ENCODE data around the gene LARGE1. TPM values are rescaled to one million over a fixed set of nuclear protein-coding genes. Genes with fewer than 3 reads are reported as not detected.

The LARGE1 gene
- total and polyA plus RNA-seq, 2 of the 13 experiments (the other 11 are each of a cell fraction or from before 2014, with no cell fraction given): 8.4 to 11.0 TPM

GRCh38 chr22:33544707-33545106 lies 375.6 kb downstream of the LARGE1 start:
- Histone ChIP-seq H2AFZ (ENCODE audit: low read length) (no peak overlapping the region), H3K9me3 (ENCODE audit: low read length) (no peaks in the 10 kb centered on the region), H3K79me2 (ENCODE audit: insufficient read depth, low read length) (no peaks in the 10 kb centered on the region), H3K9ac (ENCODE audit: insufficient read depth, low read depth, low read length) (no peak overlapping the region), H4K20me1 (ENCODE audit: insufficient read depth, low read length) (no peaks in the 10 kb centered on the region), H3K4me1 (ENCODE audit: insufficient read depth, low read length) (peaks cover 48% of the 10 kb centered on the region), H3K27me3 (ENCODE audit: control insufficient read depth in 1 of 2, insufficient read depth in 2 of 2, low read length in 2 of 2) (no peaks in the 10 kb centered on the region), H3K4me2 (ENCODE audit: low read depth, low read length) (no peak overlapping the region), H3K27ac (ENCODE audit: extremely low read length, insufficient read depth, low read length) (peak overlapping the region; percentile 16), H3K36me3 (replicated peaks in 1 of 2; ENCODE audit: control insufficient read depth in 1 of 2, insufficient read depth in 2 of 2, low read length in 2 of 2) (no peaks in the 10 kb centered on the region), H3K4me3 (replicated peaks in 1 of 3; ENCODE audit: insufficient read depth in 1 of 3, low read depth in 2 of 3, low read length in 3 of 3) (no peak overlapping the region)
- ATAC-seq (no peak), DNase-seq (ENCODE audit: low spot score) (no peak), FAIRE-seq (no peak)
- peak; percentile 40; the same call in 1 of the 2 replicates for TF ChIP-seq MAFF (IDR thresholded peaks at IDR 0.05; ENCODE audit: low read depth, low read length)
- TF ChIP-seq NKX3-1 (CRISPR knock-in tag; IDR thresholded peaks at IDR 0.05): no peak
- ChIA-PET POLR2A (interaction anchor here (0.6 kb wide), 1 partner anchor 15 kb away, joined by 3 read pairs; no protein-coding TSS in a partner anchor), CTCF (ENCODE audit: low intra/inter-chr PET ratio, low total read pairs) (no interaction called here)
- no TSS peak for BruUV-seq (replicated peaks)
- intact Hi-C loops (cut with micrococcal nuclease; ENCODE audit: unreplicated experiment) (no loop called here), in situ Hi-C loops (cut with HindIII; ENCODE audit: extremely low pct_ligation_motif_present, low pct_unique_long_range_greater_than_20kb) (loop anchor here (5.0 kb wide), 1 partner anchor 33 kb away; no protein-coding TSS in a partner anchor)
- 89% methylated on average over 4 of the region's 4 CpGs for WGBS (ENCODE audit: low lambda C conversion rate)

DNA sequence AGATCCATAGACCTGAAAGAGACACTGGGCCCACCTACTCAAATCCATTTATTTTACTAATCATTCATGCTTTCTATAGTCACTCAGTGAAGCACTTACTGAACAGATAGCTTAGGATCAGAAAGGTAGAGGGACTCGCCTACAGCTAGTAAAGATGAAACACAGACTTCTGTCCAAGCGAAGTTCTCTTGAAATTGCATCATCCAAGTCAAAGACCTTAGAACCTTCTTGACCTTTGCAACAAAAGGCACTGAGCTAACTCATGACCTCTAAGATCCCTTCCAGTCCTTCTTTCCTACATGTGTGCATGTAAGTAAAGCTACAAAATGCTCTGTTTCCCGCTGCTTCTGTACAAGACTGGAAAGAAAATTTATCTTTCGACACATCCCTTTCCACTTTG lies 377.6 kb downstream of the LARGE1 start:
- FAIRE-seq: no peak
- Histone ChIP-seq H3K4me2 (ENCODE audit: low read depth, low read length) (no peak overlapping the region), H3K4me1 (ENCODE audit: insufficient read depth, low read length) (peaks cover 68% of the 10 kb centered on the region), H3K4me3 (replicated peaks in 1 of 3; ENCODE audit: insufficient read depth in 1 of 3, low read depth in 2 of 3, low read length in 3 of 3) (no peak overlapping the region), H3K36me3 (replicated peaks in 1 of 2; ENCODE audit: control insufficient read depth in 1 of 2, insufficient read depth in 2 of 2, low read length in 2 of 2) (no peaks in the 10 kb centered on the region), H3K9me3 (ENCODE audit: low read length) (no peaks in the 10 kb centered on the region), H2AFZ (ENCODE audit: low read length) (no peak overlapping the region), H4K20me1 (ENCODE audit: insufficient read depth, low read length) (no peaks in the 10 kb centered on the region), H3K79me2 (ENCODE audit: insufficient read depth, low read length) (no peaks in the 10 kb centered on the region), H3K9ac (ENCODE audit: insufficient read depth, low read depth, low read length) (0 out of 2 replicates have a peak overlapping the region, but pooled peaks have one; percentile 4), H3K27ac (ENCODE audit: extremely low read length, insufficient read depth, low read length) (peak overlapping the region; percentile 99), H3K27me3 (ENCODE audit: control insufficient read depth in 1 of 2, insufficient read depth in 2 of 2, low read length in 2 of 2) (no peaks in the 10 kb centered on the region)
- ChIA-PET POLR2A (interaction anchor here (0.9 to 1.6 kb wide), 2 partner anchors 19 to 31 kb away, joined by 3 to 4 read pairs; no protein-coding TSS in a partner anchor), CTCF (ENCODE audit: low intra/inter-chr PET ratio, low total read pairs) (no interaction called here)
- in situ Hi-C loops (cut with HindIII; ENCODE audit: extremely low pct_ligation_motif_present, low pct_unique_long_range_greater_than_20kb): loop anchor here (5.0 kb wide), 1 partner anchor 35 kb away; no protein-coding TSS in a partner anchor
- TF ChIP-seq, protein P1, sequence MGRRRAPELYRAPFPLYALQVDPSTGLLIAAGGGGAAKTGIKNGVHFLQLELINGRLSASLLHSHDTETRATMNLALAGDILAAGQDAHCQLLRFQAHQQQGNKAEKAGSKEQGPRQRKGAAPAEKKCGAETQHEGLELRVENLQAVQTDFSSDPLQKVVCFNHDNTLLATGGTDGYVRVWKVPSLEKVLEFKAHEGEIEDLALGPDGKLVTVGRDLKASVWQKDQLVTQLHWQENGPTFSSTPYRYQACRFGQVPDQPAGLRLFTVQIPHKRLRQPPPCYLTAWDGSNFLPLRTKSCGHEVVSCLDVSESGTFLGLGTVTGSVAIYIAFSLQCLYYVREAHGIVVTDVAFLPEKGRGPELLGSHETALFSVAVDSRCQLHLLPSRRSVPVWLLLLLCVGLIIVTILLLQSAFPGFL (CRISPR knock-in tag; IDR thresholded peaks at IDR 0.05): no peak
- TF ChIP-seq HNF4A (CRISPR knock-in tag; IDR thresholded peaks at IDR 0.05): peak; percentile 13; the same call in 1 of the 2 replicates
- TF ChIP-seq CEBPG (CRISPR knock-in tag; IDR thresholded peaks at IDR 0.05): peak; percentile 56
- TF ChIP-seq, protein P2, sequence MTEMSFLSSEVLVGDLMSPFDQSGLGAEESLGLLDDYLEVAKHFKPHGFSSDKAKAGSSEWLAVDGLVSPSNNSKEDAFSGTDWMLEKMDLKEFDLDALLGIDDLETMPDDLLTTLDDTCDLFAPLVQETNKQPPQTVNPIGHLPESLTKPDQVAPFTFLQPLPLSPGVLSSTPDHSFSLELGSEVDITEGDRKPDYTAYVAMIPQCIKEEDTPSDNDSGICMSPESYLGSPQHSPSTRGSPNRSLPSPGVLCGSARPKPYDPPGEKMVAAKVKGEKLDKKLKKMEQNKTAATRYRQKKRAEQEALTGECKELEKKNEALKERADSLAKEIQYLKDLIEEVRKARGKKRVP (CRISPR knock-in tag; IDR thresholded peaks at IDR 0.05): peak in 1 of 2 experiments; percentile 13; a peak in 1 of 4 replicates
- no peak for TF ChIP-seq CBX5 (CRISPR knock-in tag; IDR thresholded peaks at IDR 0.05; ENCODE audit: borderline replicate concordance)
- peak; percentile 40; the same call in 1 of the 2 replicates for TF ChIP-seq CEBPB (IDR thresholded peaks at IDR 0.05; ENCODE audit: borderline replicate concordance, low read depth, low read length)
- TF ChIP-seq ISL2 (CRISPR knock-in tag; IDR thresholded peaks at IDR 0.05): 0 out of 2 replicates have a peak, but pooled peaks have one; percentile 6
- BruUV-seq (replicated peaks): no TSS peak
- 95% methylated on average over 4 of the region's 4 CpGs for WGBS (ENCODE audit: low lambda C conversion rate)
- intact Hi-C loops (cut with micrococcal nuclease; ENCODE audit: unreplicated experiment): no loop called here
- ATAC-seq: no peak
- no peak for DNase-seq (ENCODE audit: low spot score)
